Measurements from ENCODE around the gene SGMS2.

The SGMS2 gene

GRCh38 chr4:107793996-107794395 lies 30.7 kb upstream of the SGMS2 start:
- no peak overlapping the region for H3K4me3 ChIP-seq (ENCODE audit: low read depth, low read length)
- no peak for TF ChIP-seq CTCF (IDR thresholded peaks at IDR 0.05; ENCODE audit: low read depth, low read length, missing control alignments)
- no peak for DNase-seq (ENCODE audit: low read depth)

DNA sequence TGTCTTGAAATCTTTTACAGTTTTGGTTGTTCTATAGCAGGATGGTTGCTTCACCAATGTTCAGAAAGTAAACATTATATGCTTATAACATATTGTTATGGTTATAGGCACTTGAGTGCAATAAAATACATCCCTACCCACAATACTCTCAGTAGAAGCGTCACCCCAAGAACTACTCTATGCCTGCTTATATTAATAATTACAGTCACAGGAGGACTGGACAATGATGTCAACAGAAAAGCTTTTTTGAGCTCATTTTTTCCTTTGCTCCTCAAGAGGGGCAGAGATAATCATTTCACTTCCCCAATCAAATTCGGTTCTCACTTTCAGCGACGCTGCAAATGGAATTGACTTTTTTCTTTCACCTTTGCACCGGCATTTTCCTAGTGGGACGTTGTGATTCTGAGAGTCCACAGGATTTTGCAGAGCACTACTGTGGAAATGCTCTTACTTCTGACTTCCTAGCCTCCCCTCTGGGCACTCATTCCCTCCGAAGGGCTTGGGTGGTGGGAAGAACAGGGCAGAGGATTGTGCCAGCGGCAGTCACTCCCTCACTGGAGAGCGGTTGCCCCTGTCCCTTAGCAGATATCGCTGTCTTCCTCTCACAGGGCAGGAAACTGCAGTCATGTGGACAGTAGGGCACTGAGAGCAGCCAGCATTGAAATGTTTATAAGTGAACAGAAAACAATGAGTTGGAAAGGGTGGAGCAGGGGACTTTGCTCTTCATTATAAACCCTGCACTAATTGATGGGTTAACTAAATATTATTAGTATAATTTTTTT lies 24.9 kb upstream of the SGMS2 start:
- H3K4me3 ChIP-seq (ENCODE audit: low read depth, low read length) = no peak overlapping the region
- DNase-seq (ENCODE audit: low read depth) = no peak
- no peak for TF ChIP-seq CTCF (IDR thresholded peaks at IDR 0.05; ENCODE audit: low read depth, low read length, missing control alignments)

- no peak for TF ChIP-seq CTCF (IDR thresholded peaks at IDR 0.05; ENCODE audit: low read depth, low read length, missing control alignments)
- no peak overlapping the region for H3K4me3 ChIP-seq (ENCODE audit: low read depth, low read length)
- DNase-seq (ENCODE audit: low read depth) = no peak
Observed at GRCh38 chr4:107800706-107801105, 24.0 kb upstream of the SGMS2 start.

DNA sequence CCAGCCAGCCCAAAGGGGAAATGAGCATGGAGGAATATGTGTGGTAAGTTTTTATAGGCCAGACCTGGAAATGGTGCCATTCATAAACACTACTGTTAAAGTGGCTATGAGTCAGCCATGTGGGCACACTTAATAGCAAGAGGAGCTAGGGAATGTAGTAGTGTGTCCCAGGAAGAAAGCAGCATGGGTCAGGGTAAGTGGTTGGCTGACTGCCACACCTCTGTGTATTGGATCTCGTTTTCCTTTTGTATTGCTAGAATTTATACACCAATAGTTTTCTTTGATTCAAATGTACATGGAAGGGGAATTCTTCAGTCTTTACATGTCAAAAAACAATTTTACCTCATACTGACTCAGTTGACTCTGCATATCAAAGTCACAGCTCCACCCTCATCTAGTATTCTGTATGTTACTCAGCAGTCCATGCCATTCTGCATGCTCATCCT lies 22.9 kb upstream of the SGMS2 start:
- TF ChIP-seq CTCF (IDR thresholded peaks at IDR 0.05; ENCODE audit: low read depth, low read length, missing control alignments) = no peak
- DNase-seq (ENCODE audit: low read depth) = no peak
- no peak overlapping the region for H3K4me3 ChIP-seq (ENCODE audit: low read depth, low read length)

- no peak for TF ChIP-seq CTCF (IDR thresholded peaks at IDR 0.05; ENCODE audit: low read depth, low read length, missing control alignments)
- no peak for DNase-seq (ENCODE audit: low read depth)
Observed at GRCh38 chr4:107804956-107805355, 19.8 kb upstream of the SGMS2 start.

GRCh38 chr4:107806196-107806595 lies 18.5 kb upstream of the SGMS2 start:
- no peak for DNase-seq (ENCODE audit: low read depth)
- H3K4me3 ChIP-seq (ENCODE audit: low read depth, low read length) = no peak overlapping the region
- TF ChIP-seq CTCF (IDR thresholded peaks at IDR 0.05; ENCODE audit: low read depth, low read length, missing control alignments) = no peak

More at GRCh38 chr4:107804956-107805355, 19.8 kb upstream of the SGMS2 start:
- H3K4me3 ChIP-seq (ENCODE audit: low read depth, low read length) = no peak overlapping the region

GRCh38 chr4:107808572-107808971 lies 16.2 kb upstream of the SGMS2 start:
- DNase-seq (ENCODE audit: low read depth) = no peak
- no peak overlapping the region for H3K4me3 ChIP-seq (ENCODE audit: low read depth, low read length)
- TF ChIP-seq CTCF (IDR thresholded peaks at IDR 0.05; ENCODE audit: low read depth, low read length, missing control alignments) = no peak
